Loucy (cell line): ENCODE measurements around the gene HDGFL1.

ENCODE experiments used
- EZH2phosphoT487 ChIP-seq: fragments of 200-600 bp; IDR thresholded peaks from 2 replicates; pipeline ENCODE4 v1.6.1; 2018; ENCODE audit warnings: antibody characterized with exemption, mild to moderate bottlenecking, moderate library complexity, borderline replicate concordance
- TF ChIP-seq, protein P1 (sequence below): fragments of 200-600 bp; sonication (generic); conservative IDR thresholded peaks from 2 replicates; pipeline ENCODE4 v1.5.1; 2014; ENCODE audit warnings: mild to moderate bottlenecking, antibody characterized with exemption, low read length

DNA sequence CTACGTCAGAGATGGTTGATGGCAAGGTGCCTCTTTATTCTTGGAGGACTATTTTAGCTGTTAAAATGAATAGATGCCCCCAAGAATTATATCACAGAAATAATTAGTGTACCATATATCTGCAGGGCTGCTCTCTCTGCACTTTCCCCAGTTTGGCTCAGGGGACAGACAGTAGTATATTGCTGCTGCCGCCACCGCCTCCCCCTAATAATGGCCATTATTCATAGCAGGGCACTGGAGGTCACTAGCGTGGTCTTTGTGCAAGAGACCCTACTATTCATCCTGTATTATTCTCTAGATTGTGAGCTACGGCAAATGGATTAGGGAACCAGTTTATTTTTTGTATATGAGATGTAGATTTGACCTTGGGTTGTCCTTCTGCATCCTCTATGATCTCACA, 11.0 kb downstream of the HDGFL1 start:
- TF ChIP-seq, protein P1, sequence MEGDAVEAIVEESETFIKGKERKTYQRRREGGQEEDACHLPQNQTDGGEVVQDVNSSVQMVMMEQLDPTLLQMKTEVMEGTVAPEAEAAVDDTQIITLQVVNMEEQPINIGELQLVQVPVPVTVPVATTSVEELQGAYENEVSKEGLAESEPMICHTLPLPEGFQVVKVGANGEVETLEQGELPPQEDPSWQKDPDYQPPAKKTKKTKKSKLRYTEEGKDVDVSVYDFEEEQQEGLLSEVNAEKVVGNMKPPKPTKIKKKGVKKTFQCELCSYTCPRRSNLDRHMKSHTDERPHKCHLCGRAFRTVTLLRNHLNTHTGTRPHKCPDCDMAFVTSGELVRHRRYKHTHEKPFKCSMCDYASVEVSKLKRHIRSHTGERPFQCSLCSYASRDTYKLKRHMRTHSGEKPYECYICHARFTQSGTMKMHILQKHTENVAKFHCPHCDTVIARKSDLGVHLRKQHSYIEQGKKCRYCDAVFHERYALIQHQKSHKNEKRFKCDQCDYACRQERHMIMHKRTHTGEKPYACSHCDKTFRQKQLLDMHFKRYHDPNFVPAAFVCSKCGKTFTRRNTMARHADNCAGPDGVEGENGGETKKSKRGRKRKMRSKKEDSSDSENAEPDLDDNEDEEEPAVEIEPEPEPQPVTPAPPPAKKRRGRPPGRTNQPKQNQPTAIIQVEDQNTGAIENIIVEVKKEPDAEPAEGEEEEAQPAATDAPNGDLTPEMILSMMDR, result no peak
- TF ChIP-seq EZH2phosphoT487, result no peak
